Gastroesophageal sphincter (tissue), 3 donors: ENCODE results near the gene SH2B3.

ENCODE experiments used
- CTCF ChIP-seq, 4 experiments: fragments of 200-600 bp in 2 of 4; fragments of 450-650 bp in 2 of 4; sonication (generic) in 1 of 4; IDR thresholded peaks; one replicate each; pipeline ENCODE4 v1.5.1; 2017 to 2019; ENCODE audit warnings: antibody characterized with exemption in 4 of 4, mild to moderate bottlenecking in 2 of 4, moderate library complexity in 2 of 4
- EP300 ChIP-seq: sonication (generic); formaldehyde crosslinking; IDR thresholded peaks from one replicate; pipeline ENCODE4 v1.6.1; 2017; ENCODE audit warnings: antibody characterized with exemption, mild to moderate bottlenecking

GRCh38 chr12:111434049-111434448 is 28.3 kb downstream of the SH2B3 start:
- TF ChIP-seq CTCF (IDR thresholded peaks at IDR 0.05) (no peak), EP300 (no peak)
